Activated T-helper 1 cell treated with anti-CD3 and anti-CD28 coated beads, Interleukin-12 subunit alpha, Interleukin-12 subunit beta, Interleukin-2, Interleukin-4 antibody, amounts not matched to agents 30 ng/mL and 10 ng/mL and 1 ng/mL, durations not matched to agents 14 hours and 24 hours and 36 hours (primary cell): ENCODE measurements around the gene SHANK3. TPM values are rescaled to one million over a fixed set of nuclear protein-coding genes. Genes with fewer than 3 reads are reported as not detected.
A peak's percentile ranks its signal among the peaks of the same experiment; 100 is the strongest.

Experiments
- DNase-seq: peaks from one replicate; pipeline ENCODE4 v3.0.0; 2021; ENCODE audit warnings: low spot score
- H3K27ac Mint-ChIP-seq: one replicate; pipeline ENCODE4 v1.8.0; 2021; ENCODE audit warnings: mild to moderate bottlenecking, mixed read lengths
- H3K27me3 Mint-ChIP-seq: one replicate; pipeline ENCODE4 v1.8.0; 2022; ENCODE audit warnings: mild to moderate bottlenecking, moderate library complexity, mixed read lengths; ENCODE audit not compliant: insufficient read depth
- H3K36me3 Mint-ChIP-seq: one replicate; pipeline ENCODE4 v1.8.0; 2021; ENCODE audit warnings: low read depth, mixed read lengths
- H3K4me1 Mint-ChIP-seq: one replicate; pipeline ENCODE4 v1.8.0; 2021; ENCODE audit warnings: low read depth, mixed read lengths
- H3K4me3 Mint-ChIP-seq: one replicate; pipeline ENCODE4 v1.8.0; 2021; ENCODE audit warnings: mild to moderate bottlenecking, moderate library complexity, mixed read lengths
- H3K9me3 Mint-ChIP-seq: one replicate; pipeline ENCODE4 v1.8.0; 2021; ENCODE audit warnings: mixed read lengths
- intact Hi-C: fragments of 100-400 bp; cut with micrococcal nuclease; formaldehyde crosslinking; loops from one replicate; pipeline ENCODE4 v1.15.1; 2024
- total RNA-seq: library from RNA; stranded (reverse); gene quantifications from 2 replicates; pipeline ENCODE4 v1.2.3, GENCODE V29; 2022

SHANK3 gene
- total RNA-seq, 1 donor from 2014 or later = 0.10 TPM

DNA sequence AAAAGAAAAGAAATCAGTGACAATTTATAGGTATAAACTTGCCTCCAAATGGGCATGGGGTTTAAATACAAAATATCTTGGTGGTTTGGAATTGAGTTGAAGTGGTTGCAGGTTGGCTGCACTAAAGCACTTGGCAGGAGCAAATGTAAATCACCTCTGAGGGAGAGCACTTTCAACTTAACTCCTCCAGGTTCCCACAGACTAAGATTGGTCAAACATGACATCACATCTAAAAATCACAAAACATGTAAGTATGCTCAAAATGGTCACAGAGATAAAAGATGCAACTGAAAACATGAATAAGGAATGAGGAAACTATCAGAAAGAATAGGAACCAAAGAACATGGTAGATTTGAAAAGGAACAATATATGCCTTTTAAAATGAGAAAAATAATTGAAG, 12.3 kb upstream of the SHANK3 start:
- Mint-ChIP-seq H3K27me3 (peaks cover 2% of the 10 kb centered on the region), H3K4me1 (no peaks in the 10 kb centered on the region), H3K9me3 (no peaks in the 10 kb centered on the region), H3K36me3 (no peaks in the 10 kb centered on the region), H3K27ac (no peak overlapping the region), H3K4me3 (no peak overlapping the region)
- DNase-seq = no peak
- intact Hi-C loops = no loop called here

GRCh38 chr22:50665212-50665611, 7.4 kb upstream of the SHANK3 start:
- Mint-ChIP-seq H3K4me1 (no peaks in the 10 kb centered on the region), H3K36me3 (no peaks in the 10 kb centered on the region), H3K4me3 (no peak overlapping the region), H3K9me3 (no peaks in the 10 kb centered on the region), H3K27me3 (peaks cover 14% of the 10 kb centered on the region), H3K27ac (no peak overlapping the region)
- intact Hi-C loops = no loop called here
- no peak for DNase-seq

DNA sequence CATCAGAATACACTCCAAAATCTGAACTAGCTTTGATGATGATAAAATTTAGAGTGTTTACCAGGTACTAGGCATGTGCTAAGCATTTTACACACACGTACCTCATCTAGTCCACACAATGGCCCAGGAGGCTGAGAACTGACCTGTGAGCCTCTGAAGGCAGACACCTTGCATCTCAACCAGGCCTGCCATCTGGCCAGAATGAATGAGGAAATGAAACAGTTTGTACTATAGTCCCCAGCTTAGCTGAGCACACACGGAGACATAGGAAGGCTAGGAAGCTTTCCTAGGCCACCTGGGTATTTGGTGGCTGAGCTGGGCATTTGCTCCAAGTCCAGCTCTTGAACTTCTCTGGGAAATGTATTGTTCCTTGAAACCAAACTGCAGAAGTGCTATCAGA, 6.9 kb upstream of the SHANK3 start:
- Mint-ChIP-seq H3K36me3 (no peaks in the 10 kb centered on the region), H3K4me3 (no peak overlapping the region), H3K9me3 (no peaks in the 10 kb centered on the region), H3K4me1 (no peaks in the 10 kb centered on the region), H3K27ac (no peak overlapping the region), H3K27me3 (peaks cover 18% of the 10 kb centered on the region)
- no peak for DNase-seq
- intact Hi-C loops = no loop called here

- Mint-ChIP-seq H3K27ac (no peak overlapping the region), H3K27me3 (peaks cover 45% of the 10 kb centered on the region), H3K4me1 (peaks cover 5% of the 10 kb centered on the region), H3K9me3 (no peaks in the 10 kb centered on the region), H3K36me3 (no peaks in the 10 kb centered on the region), H3K4me3 (no peak overlapping the region)
- DNase-seq = no peak
- intact Hi-C loops = loop anchor here (5.0 kb wide), 1 partner anchor 43 kb away; the partner anchor contains the start of gene ARSA
Measured at GRCh38 chr22:50670513-50670912, 2.1 kb upstream of the SHANK3 start.

DNA sequence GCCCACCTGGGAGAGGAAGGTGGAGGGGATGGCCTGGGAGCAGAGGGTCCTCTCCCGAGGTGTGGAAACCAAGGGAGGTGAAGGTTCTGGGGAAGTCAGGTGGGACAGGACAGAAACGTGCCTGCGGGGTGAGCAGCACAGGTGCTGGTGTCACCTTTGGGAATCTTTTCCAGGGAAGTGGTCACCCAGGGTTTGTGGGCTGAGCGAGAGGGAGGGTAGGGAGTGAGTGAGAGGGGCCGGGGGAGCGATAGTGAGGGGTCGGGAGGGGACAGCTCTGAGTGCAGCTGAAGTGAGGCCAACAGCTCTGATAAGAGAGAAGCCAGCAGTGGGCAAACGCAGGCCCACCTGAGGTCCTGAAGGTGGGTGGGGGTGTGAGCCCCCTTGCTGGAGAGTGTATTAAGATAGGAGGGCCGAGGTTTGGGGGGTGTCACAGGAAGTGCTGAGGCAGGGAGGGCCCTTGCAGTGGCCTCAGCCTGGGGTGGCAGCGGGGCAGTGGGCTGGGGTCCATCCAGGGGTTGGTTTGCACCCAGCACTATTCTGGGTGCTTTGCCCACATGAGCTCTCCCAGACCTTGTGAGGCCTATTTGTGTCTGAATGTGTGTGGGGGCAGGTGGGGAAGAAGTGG, 1.6 kb upstream of the SHANK3 start:
- Mint-ChIP-seq H3K27ac (peak overlapping the region; percentile 37), H3K36me3 (no peaks in the 10 kb centered on the region), H3K9me3 (no peaks in the 10 kb centered on the region), H3K4me1 (peaks cover 5% of the 10 kb centered on the region), H3K27me3 (peaks cover 50% of the 10 kb centered on the region), H3K4me3 (no peak overlapping the region)
- intact Hi-C loops = loop anchor here (5.0 kb wide), 1 partner anchor 44 kb away; the partner anchor contains the start of gene ARSA
- DNase-seq = no peak

GRCh38 chr22:50671641-50672040, 982 bp upstream of the SHANK3 start:
- Mint-ChIP-seq H3K4me3 (no peak overlapping the region), H3K36me3 (no peaks in the 10 kb centered on the region), H3K27me3 (peaks cover 53% of the 10 kb centered on the region), H3K27ac (peak overlapping the region; percentile 37), H3K9me3 (no peaks in the 10 kb centered on the region), H3K4me1 (peaks cover 5% of the 10 kb centered on the region)
- intact Hi-C loops = loop anchor here (5.0 kb wide), 1 partner anchor 44 kb away; the partner anchor contains the start of gene ARSA
- no peak for DNase-seq

GRCh38 chr22:50672041-50672440, 582 bp upstream of the SHANK3 start:
- no peak for DNase-seq
- H3K36me3 Mint-ChIP-seq = no peaks in the 10 kb centered on the region
- no peak overlapping the region for H3K4me3 Mint-ChIP-seq
- H3K27ac Mint-ChIP-seq = no peak overlapping the region
- peaks cover 53% of the 10 kb centered on the region for H3K27me3 Mint-ChIP-seq
- intact Hi-C loops = loop anchor here (5.0 kb wide), 1 partner anchor 45 kb away; the partner anchor contains the start of gene ARSA
- H3K9me3 Mint-ChIP-seq = no peaks in the 10 kb centered on the region
- peaks cover 5% of the 10 kb centered on the region for H3K4me1 Mint-ChIP-seq

DNA sequence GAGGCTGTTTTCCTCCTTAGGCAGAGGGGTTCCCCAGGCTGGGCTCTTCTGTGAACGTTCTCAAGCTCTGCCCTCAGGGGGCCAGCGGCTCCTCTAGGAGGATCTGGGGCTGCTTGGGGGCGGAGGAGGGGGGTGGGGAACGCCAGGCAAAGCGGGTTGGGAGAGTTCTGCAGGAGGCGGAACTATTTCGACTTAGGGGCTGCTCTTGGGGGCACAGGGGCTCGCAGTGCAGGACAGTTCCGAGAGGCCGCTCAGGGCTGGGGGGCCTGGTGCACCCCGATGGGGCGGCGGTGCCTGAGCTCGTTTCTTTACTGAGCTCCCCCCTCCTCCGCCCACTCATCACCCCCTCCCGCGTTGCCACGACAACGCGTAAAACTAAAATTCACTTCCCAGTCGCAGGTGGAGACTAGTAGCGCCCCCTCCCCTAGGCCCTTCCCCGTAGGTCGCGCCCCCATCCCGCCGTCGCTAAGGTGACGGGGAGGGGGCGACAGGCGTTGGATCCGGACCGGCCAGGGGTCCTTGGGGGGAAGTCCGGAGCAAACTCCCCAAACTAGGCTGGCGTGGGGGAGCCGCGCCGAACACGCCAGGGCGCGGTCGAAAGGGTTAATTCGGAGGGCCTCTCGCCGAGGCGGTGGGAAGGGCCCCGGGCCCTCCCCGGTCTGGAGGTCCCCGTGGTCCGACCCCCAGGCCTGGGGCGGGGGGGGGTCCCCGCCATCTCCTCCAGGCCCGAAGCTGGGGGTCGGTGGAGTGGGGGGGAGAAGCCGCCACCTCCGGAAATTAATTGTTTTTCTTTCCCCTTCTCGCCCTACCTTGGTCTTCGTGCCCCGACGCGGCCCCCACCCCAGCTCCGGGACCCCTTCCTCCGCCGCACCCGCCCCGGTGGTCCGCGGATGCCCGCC, 857 bp downstream of the SHANK3 start:
- H3K27me3 Mint-ChIP-seq = peaks cover 49% of the 10 kb centered on the region
- intact Hi-C loops = loop anchor here (5.0 kb wide), 1 partner anchor 46 kb away; the partner anchor contains the start of gene ARSA
- peaks cover 5% of the 10 kb centered on the region for H3K4me1 Mint-ChIP-seq
- no peaks in the 10 kb centered on the region for H3K36me3 Mint-ChIP-seq
- no peak for DNase-seq
- H3K9me3 Mint-ChIP-seq = no peaks in the 10 kb centered on the region
- H3K4me3 Mint-ChIP-seq = no peak overlapping the region
- H3K27ac Mint-ChIP-seq = no peak overlapping the region

- Mint-ChIP-seq H3K9me3 (no peaks in the 10 kb centered on the region), H3K4me1 (peaks cover 5% of the 10 kb centered on the region)
Measured at GRCh38 chr22:50674130-50674500, 1.5 kb downstream of the SHANK3 start.

DNA sequence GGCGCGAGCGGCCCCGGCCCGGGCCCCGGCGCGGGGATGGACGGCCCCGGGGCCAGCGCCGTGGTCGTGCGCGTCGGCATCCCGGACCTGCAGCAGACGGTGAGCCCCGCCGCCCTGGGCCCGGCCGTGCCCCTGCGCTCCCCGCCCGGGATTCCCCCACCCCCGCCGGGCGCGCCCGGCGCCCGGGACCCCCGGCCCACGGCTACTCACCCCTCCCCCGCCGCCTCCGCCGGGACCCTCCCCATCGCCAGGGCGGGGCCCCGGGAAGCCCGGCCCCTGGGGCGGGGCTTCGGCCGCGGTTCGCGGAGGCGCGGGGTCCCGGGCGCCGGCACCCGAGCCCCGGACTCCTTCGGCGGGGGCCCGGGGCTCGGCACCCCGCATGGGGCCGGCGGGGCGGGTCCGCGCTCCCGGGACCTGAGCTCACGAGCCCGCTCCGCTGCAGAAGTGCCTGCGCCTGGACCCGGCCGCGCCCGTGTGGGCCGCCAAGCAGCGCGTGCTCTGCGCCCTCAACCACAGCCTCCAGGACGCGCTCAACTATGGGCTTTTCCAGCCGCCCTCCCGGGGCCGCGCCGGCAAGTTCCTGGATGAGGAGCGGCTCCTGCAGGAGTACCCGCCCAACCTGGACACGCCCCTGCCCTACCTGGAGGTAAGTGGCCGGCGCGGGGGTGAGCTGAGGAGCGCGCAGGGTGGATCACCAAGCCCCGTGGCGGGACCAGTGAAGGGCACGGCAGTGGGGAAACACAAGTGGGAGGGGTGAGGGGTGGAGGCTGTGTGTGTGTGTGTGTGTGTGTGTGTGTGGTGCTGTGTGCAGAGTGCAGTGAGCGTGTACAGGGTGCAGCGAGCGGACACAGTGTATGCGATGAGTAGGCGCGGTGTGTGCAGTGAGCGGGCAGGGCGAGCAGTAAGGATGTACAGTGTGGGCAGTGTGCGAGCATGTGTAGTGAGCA, 2.3 kb downstream of the SHANK3 start:
- no peak for DNase-seq
- peak overlapping the region; percentile 49 for H3K4me3 Mint-ChIP-seq
- H3K27ac Mint-ChIP-seq = no peak overlapping the region
- peaks cover 41% of the 10 kb centered on the region for H3K27me3 Mint-ChIP-seq
- peaks cover 5% of the 10 kb centered on the region for H3K4me1 Mint-ChIP-seq
- H3K36me3 Mint-ChIP-seq = no peaks in the 10 kb centered on the region
- intact Hi-C loops = loop anchor here (5.0 kb wide), 1 partner anchor 48 kb away; the partner anchor contains the start of gene ARSA
- no peaks in the 10 kb centered on the region for H3K9me3 Mint-ChIP-seq

More at GRCh38 chr22:50674130-50674500, 1.5 kb downstream of the SHANK3 start:
- Mint-ChIP-seq H3K27me3 (peaks cover 45% of the 10 kb centered on the region), H3K27ac (no peak overlapping the region), H3K36me3 (no peaks in the 10 kb centered on the region), H3K4me3 (no peak overlapping the region)
- intact Hi-C loops = loop anchor here (5.0 kb wide), 1 partner anchor 47 kb away; the partner anchor contains the start of gene ARSA
- no peak for DNase-seq

- Mint-ChIP-seq H3K27ac (no peak overlapping the region), H3K9me3 (no peaks in the 10 kb centered on the region), H3K4me1 (peaks cover 5% of the 10 kb centered on the region), H3K4me3 (peak overlapping the region; percentile 49), H3K27me3 (peaks cover 37% of the 10 kb centered on the region), H3K36me3 (no peaks in the 10 kb centered on the region)
- intact Hi-C loops = no loop called here
- no peak for DNase-seq
Measured at GRCh38 chr22:50675553-50676179, 3.0 kb downstream of the SHANK3 start.

- H3K4me3 Mint-ChIP-seq = no peak overlapping the region
- peaks cover 3% of the 10 kb centered on the region for H3K9me3 Mint-ChIP-seq
- intact Hi-C loops = no loop called here
- H3K27me3 Mint-ChIP-seq = peaks cover 32% of the 10 kb centered on the region
- peaks cover 5% of the 10 kb centered on the region for H3K4me1 Mint-ChIP-seq
- no peak for DNase-seq
- H3K27ac Mint-ChIP-seq = no peak overlapping the region
- no peaks in the 10 kb centered on the region for H3K36me3 Mint-ChIP-seq
Measured at GRCh38 chr22:50676180-50676636, 3.6 kb downstream of the SHANK3 start.
